Loucy (cell line): ENCODE measurements around the gene FBXO36.

Source experiments
- H2AFZ ChIP-seq: fragments of 200-600 bp; sonication (generic); 2 replicates; pipeline ENCODE4 v1.6.0; 2016; ENCODE audit warnings: antibody characterized with exemption, mild to moderate bottlenecking, low read length, moderate library complexity
- H3F3A ChIP-seq: fragments of 200-600 bp; 2 replicates; pipeline ENCODE4 v1.6.0; 2016; ENCODE audit warnings: antibody characterized with exemption, low read depth, mild to moderate bottlenecking
- H3K27me3 ChIP-seq: fragments of 200-600 bp; sonication (generic); 2 replicates; pipeline ENCODE4 v1.6.1; 2014; ENCODE audit warnings: low read length, mild to moderate bottlenecking; ENCODE audit not compliant: insufficient read depth, poor library complexity, severe bottlenecking
- H3K36me3 ChIP-seq: fragments of 200-600 bp; sonication (generic); 2 replicates; pipeline ENCODE4 v1.6.1; 2016; ENCODE audit warnings: low read length; ENCODE audit not compliant: insufficient read depth
- H3K4me1 ChIP-seq: fragments of 200-600 bp; sonication (generic); 2 replicates; pipeline ENCODE4 v1.5.1; 2014; ENCODE audit warnings: low read length, mild to moderate bottlenecking; ENCODE audit not compliant: insufficient read depth, poor library complexity, severe bottlenecking
- H3K4me2 ChIP-seq: fragments of 200-600 bp; sonication (generic); 2 replicates; pipeline ENCODE4 v1.6.0; 2014; ENCODE audit warnings: antibody characterized with exemption, low read length, low read depth, mild to moderate bottlenecking; ENCODE audit not compliant: poor library complexity, severe bottlenecking
- H3K4me3 ChIP-seq: fragments of 200-600 bp; sonication (generic); 2 replicates; pipeline ENCODE4 v1.5.1; 2014; ENCODE audit warnings: low read length, mild to moderate bottlenecking, mixed read lengths; ENCODE audit not compliant: poor library complexity, severe bottlenecking
- H3K79me2 ChIP-seq: fragments of 200-600 bp; sonication (generic); 2 replicates; pipeline ENCODE4 v1.6.1; 2014; ENCODE audit warnings: low read length; ENCODE audit not compliant: insufficient read depth
- H3K9ac ChIP-seq: fragments of 200-600 bp; sonication (generic); 2 replicates; pipeline ENCODE4 v1.6.0; 2014; ENCODE audit warnings: mild to moderate bottlenecking, low read depth, low read length, moderate library complexity; ENCODE audit not compliant: poor library complexity, severe bottlenecking
- H3K9me2 ChIP-seq: fragments of 200-600 bp; sonication (generic); replicated peaks from 2 replicates; pipeline ENCODE4 v1.6.1; 2016; ENCODE audit warnings: low read depth, low read length, mixed read lengths
- H3K9me3 ChIP-seq: fragments of 200-600 bp; sonication (generic); 2 replicates; pipeline ENCODE4 v1.6.1; 2014; ENCODE audit warnings: mild to moderate bottlenecking, antibody characterized with exemption, low read length, low read depth; ENCODE audit not compliant: insufficient read depth
- H4K20me1 ChIP-seq: fragments of 200-600 bp; sonication (generic); 2 replicates; pipeline ENCODE4 v1.6.0; 2014; ENCODE audit warnings: antibody characterized with exemption, low read length, mild to moderate bottlenecking; ENCODE audit not compliant: insufficient read depth, poor library complexity, severe bottlenecking
- EZH2phosphoT487 ChIP-seq: fragments of 200-600 bp; IDR thresholded peaks from 2 replicates; pipeline ENCODE4 v1.6.1; 2018; ENCODE audit warnings: antibody characterized with exemption, mild to moderate bottlenecking, moderate library complexity, borderline replicate concordance
- TF ChIP-seq, protein P1 (sequence below): fragments of 200-600 bp; sonication (generic); conservative IDR thresholded peaks from 2 replicates; pipeline ENCODE4 v1.5.1; 2014; ENCODE audit warnings: mild to moderate bottlenecking, antibody characterized with exemption, low read length

Gene FBXO36

DNA sequence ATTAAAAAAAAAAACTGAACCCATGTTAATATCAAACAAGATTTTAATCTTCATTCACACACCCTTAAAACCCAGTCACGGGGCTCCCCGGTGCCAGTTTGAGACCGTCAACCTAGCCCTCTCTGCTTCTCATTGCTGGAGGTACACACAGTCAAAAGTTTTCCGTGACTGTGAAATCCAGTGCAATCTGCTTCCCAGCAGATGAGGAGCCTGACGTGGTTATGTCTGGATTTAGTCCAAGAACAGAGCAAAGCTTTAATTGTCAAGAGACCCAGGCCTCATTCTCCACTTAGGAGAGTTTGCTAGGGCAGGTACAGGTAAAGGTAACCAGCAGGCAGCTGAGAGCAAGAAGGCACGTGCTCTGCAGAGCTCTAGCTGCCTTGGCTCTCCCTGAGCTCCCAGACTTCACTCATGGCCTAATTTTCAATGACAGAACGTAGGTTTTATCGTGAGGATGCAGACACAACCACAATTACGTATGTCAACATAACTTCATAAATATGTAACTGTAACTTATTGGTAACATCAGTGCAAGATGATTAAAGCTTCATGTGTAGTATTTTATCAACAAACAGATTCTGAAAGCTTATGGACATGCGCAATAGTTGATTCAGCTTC, 90.1 kb downstream of the FBXO36 start:
- peaks cover 7% of the 10 kb centered on the region; the same call in 1 of the 2 replicates for H3K9me3 ChIP-seq
- H3K4me1 ChIP-seq: peaks cover 5% of the 10 kb centered on the region
- no peaks in the 10 kb centered on the region for H3F3A ChIP-seq
- H3K36me3 ChIP-seq: no peaks in the 10 kb centered on the region
- no peaks in the 10 kb centered on the region for H3K27me3 ChIP-seq
- H4K20me1 ChIP-seq: no peaks in the 10 kb centered on the region
- TF ChIP-seq, protein P1, sequence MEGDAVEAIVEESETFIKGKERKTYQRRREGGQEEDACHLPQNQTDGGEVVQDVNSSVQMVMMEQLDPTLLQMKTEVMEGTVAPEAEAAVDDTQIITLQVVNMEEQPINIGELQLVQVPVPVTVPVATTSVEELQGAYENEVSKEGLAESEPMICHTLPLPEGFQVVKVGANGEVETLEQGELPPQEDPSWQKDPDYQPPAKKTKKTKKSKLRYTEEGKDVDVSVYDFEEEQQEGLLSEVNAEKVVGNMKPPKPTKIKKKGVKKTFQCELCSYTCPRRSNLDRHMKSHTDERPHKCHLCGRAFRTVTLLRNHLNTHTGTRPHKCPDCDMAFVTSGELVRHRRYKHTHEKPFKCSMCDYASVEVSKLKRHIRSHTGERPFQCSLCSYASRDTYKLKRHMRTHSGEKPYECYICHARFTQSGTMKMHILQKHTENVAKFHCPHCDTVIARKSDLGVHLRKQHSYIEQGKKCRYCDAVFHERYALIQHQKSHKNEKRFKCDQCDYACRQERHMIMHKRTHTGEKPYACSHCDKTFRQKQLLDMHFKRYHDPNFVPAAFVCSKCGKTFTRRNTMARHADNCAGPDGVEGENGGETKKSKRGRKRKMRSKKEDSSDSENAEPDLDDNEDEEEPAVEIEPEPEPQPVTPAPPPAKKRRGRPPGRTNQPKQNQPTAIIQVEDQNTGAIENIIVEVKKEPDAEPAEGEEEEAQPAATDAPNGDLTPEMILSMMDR: no peak
- TF ChIP-seq EZH2phosphoT487: no peak
- no peaks in the 10 kb centered on the region for H3K9me2 ChIP-seq
- no peaks in the 10 kb centered on the region for H3K79me2 ChIP-seq
- H2AFZ ChIP-seq: no peak overlapping the region
- no peak overlapping the region for H3K4me3 ChIP-seq
- H3K9ac ChIP-seq: no peak overlapping the region
- H3K4me2 ChIP-seq: no peak overlapping the region

DNA sequence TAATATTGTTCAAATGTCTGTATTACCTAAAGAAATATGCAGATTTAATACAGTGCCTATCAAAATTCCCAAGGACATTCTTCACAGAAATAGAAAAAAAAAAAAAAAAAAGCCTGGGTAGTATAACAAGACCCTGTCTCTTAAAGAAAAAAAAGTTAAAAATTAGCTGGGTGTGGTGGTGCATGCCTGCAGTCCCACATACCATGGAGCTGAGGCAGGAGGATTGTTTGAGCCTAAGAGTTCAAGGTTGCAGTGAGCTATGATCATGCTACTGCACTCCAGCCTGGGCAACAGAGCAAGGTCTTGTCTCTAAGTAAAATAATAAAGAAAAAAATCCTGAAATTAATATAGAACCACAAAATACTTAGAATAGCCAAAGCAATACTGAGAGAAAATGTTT, 94.5 kb downstream of the FBXO36 start:
- Histone ChIP-seq H2AFZ (no peak overlapping the region), H3K9me2 (no peaks in the 10 kb centered on the region), H3F3A (no peaks in the 10 kb centered on the region), H3K4me1 (no peaks in the 10 kb centered on the region), H3K79me2 (no peaks in the 10 kb centered on the region), H3K36me3 (no peaks in the 10 kb centered on the region), H3K27me3 (no peaks in the 10 kb centered on the region), H3K9me3 (peaks cover 7% of the 10 kb centered on the region; the same call in 1 of the 2 replicates), H4K20me1 (no peaks in the 10 kb centered on the region), H3K4me3 (no peak overlapping the region), H3K9ac (no peak overlapping the region), H3K4me2 (no peak overlapping the region)
- TF ChIP-seq, protein P1: no peak
- no peak for TF ChIP-seq EZH2phosphoT487

DNA sequence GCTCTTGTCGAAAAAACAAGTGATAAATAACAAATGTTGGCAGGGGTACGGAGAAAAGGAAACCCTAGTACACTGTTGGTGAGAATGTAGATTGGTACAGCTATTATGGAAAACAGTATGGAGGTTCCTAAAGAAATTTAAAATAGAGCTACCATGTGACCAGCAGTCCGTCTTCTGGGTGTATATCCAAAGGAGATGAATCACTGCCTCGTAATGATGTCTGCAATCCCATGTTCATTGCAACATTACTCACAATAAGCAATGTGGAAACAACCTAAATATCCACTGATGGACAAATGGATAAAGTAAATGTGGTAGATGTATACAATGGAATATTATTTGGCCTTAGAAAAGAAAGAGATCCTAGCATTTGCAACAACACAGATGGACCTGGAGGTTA, 95.8 kb downstream of the FBXO36 start:
- H3K4me2 ChIP-seq: no peak overlapping the region
- H4K20me1 ChIP-seq: no peaks in the 10 kb centered on the region
- no peaks in the 10 kb centered on the region for H3K9me2 ChIP-seq
- TF ChIP-seq, protein P1: no peak
- TF ChIP-seq EZH2phosphoT487: no peak
- H3K79me2 ChIP-seq: no peaks in the 10 kb centered on the region
- peaks cover 7% of the 10 kb centered on the region; the same call in 1 of the 2 replicates for H3K9me3 ChIP-seq
- H2AFZ ChIP-seq: no peak overlapping the region
- no peak overlapping the region for H3K9ac ChIP-seq
- no peaks in the 10 kb centered on the region for H3K4me1 ChIP-seq
- no peak overlapping the region for H3K4me3 ChIP-seq
- H3K27me3 ChIP-seq: no peaks in the 10 kb centered on the region
- H3K36me3 ChIP-seq: no peaks in the 10 kb centered on the region
- no peaks in the 10 kb centered on the region for H3F3A ChIP-seq
